ENCODE measurements around the gene MTM1.

The MTM1 gene

GRCh38 chrX:150575419-150575814 lies 7.0 kb downstream of the MTM1 start:
- TF ChIP-seq CTCF (IDR thresholded peaks at IDR 0.05): no peak
- H3K27me3 ChIP-seq (ENCODE audit: control insufficient read depth, insufficient read depth, low read length): no peaks in the 10 kb centered on the region
- no peak overlapping the region for H3K4me2 ChIP-seq (ENCODE audit: low read length)
- no peaks in the 10 kb centered on the region for H3K36me3 ChIP-seq (ENCODE audit: control insufficient read depth, insufficient read depth, low read length)
- H3K9ac ChIP-seq: no peak overlapping the region
- no peak overlapping the region for H3K27ac ChIP-seq
- no peak overlapping the region for H2AFZ ChIP-seq
- no peak overlapping the region for H3K4me3 ChIP-seq (ENCODE audit: low read depth, low read length)
- H3K9me3 ChIP-seq (ENCODE audit: control insufficient read depth, low read length): no peaks in the 10 kb centered on the region
- peaks cover 1% of the 10 kb centered on the region for H3K4me1 ChIP-seq
- peaks cover 9% of the 10 kb centered on the region for H3K79me2 ChIP-seq

GRCh38 chrX:150577174-150577573 lies 8.8 kb downstream of the MTM1 start:
- no peak overlapping the region for H3K4me3 ChIP-seq (ENCODE audit: low read depth, low read length)
- no peak overlapping the region for H3K27ac ChIP-seq
- H3K79me2 ChIP-seq: peaks cover 7% of the 10 kb centered on the region

GRCh38 chrX:150581093-150581775 lies 12.8 kb downstream of the MTM1 start:
- H3K9me3 ChIP-seq (ENCODE audit: control insufficient read depth, low read length): no peaks in the 10 kb centered on the region
- no peaks in the 10 kb centered on the region for H3K4me1 ChIP-seq
- H3K27ac ChIP-seq: no peak overlapping the region
- H3K79me2 ChIP-seq: no peaks in the 10 kb centered on the region
- H2AFZ ChIP-seq: no peak overlapping the region
- no peak overlapping the region for H3K9ac ChIP-seq
- TF ChIP-seq CTCF (IDR thresholded peaks at IDR 0.05): no peak
- H3K36me3 ChIP-seq (ENCODE audit: control insufficient read depth, insufficient read depth, low read length): no peaks in the 10 kb centered on the region
- no peaks in the 10 kb centered on the region for H3K27me3 ChIP-seq (ENCODE audit: control insufficient read depth, insufficient read depth, low read length)
- no peak overlapping the region for H3K4me3 ChIP-seq (ENCODE audit: low read depth, low read length)
- no peak overlapping the region for H3K4me2 ChIP-seq (ENCODE audit: low read length)

More at GRCh38 chrX:150577174-150577573, 8.8 kb downstream of the MTM1 start:
- Histone ChIP-seq H3K9me3 (ENCODE audit: control insufficient read depth, low read length) (no peaks in the 10 kb centered on the region), H3K4me1 (no peaks in the 10 kb centered on the region), H3K27me3 (ENCODE audit: control insufficient read depth, insufficient read depth, low read length) (no peaks in the 10 kb centered on the region), H3K9ac (no peak overlapping the region), H3K36me3 (ENCODE audit: control insufficient read depth, insufficient read depth, low read length) (no peaks in the 10 kb centered on the region), H3K4me2 (ENCODE audit: low read length) (no peak overlapping the region), H2AFZ (no peak overlapping the region)
- TF ChIP-seq CTCF (IDR thresholded peaks at IDR 0.05): no peak

GRCh38 chrX:150582338-150582948 lies 14.0 kb downstream of the MTM1 start:
- Histone ChIP-seq H3K79me2 (no peaks in the 10 kb centered on the region), H2AFZ (no peak overlapping the region), H3K9me3 (ENCODE audit: control insufficient read depth, low read length) (no peaks in the 10 kb centered on the region), H3K27ac (no peak overlapping the region), H3K36me3 (ENCODE audit: control insufficient read depth, insufficient read depth, low read length) (no peaks in the 10 kb centered on the region), H3K9ac (no peak overlapping the region), H3K4me2 (ENCODE audit: low read length) (no peak overlapping the region), H3K27me3 (ENCODE audit: control insufficient read depth, insufficient read depth, low read length) (no peaks in the 10 kb centered on the region), H3K4me3 (ENCODE audit: low read depth, low read length) (no peak overlapping the region), H3K4me1 (no peaks in the 10 kb centered on the region)
- no peak for TF ChIP-seq CTCF (IDR thresholded peaks at IDR 0.05)
